ENCODE data around the gene XPR1.

DNA sequence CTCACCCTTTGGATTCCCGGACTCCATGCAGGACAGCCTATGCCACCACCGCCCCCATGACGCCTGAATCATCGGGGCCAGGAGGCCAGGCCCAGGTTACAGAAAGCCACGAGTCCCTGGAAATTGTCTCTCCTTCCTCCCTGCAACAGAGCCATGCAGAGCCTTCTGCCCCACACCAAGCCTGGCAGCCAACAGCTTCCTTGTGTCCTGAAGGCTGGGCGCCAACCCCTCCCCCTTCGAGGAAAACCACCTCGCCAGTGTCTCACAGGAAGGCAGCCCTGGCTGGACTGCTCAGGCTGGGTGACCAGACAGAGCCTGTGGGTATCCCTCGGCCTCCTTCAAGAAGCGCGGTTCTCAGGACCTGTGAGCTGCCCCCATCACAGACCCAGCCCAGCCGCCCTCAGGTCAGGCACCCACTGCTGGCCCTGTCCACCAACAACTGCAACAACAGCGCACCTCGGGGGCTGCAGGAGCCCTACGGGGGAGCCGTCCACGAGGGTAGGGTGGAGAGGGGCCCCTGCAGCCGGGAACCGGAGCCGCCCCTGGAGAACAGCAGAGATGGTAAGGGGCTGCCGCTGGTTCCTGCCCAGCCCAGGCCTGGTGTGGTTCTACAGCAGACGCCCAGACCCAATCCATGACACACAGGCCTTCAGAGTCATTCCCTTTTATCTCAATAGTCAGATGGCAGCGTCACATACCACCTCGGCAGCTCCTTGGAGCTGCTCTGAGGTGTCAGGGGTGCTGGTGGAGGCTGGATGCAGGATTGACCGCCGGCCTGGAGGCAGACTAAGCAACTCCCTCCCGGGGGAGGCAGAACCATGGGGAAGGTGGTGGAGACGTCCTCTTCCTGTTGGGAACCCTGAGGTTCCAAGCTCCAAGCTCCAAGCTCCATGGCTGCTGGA, 304.5 kb downstream of the XPR1 start:
- TF ChIP-seq, protein P1, sequence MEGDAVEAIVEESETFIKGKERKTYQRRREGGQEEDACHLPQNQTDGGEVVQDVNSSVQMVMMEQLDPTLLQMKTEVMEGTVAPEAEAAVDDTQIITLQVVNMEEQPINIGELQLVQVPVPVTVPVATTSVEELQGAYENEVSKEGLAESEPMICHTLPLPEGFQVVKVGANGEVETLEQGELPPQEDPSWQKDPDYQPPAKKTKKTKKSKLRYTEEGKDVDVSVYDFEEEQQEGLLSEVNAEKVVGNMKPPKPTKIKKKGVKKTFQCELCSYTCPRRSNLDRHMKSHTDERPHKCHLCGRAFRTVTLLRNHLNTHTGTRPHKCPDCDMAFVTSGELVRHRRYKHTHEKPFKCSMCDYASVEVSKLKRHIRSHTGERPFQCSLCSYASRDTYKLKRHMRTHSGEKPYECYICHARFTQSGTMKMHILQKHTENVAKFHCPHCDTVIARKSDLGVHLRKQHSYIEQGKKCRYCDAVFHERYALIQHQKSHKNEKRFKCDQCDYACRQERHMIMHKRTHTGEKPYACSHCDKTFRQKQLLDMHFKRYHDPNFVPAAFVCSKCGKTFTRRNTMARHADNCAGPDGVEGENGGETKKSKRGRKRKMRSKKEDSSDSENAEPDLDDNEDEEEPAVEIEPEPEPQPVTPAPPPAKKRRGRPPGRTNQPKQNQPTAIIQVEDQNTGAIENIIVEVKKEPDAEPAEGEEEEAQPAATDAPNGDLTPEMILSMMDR (IDR thresholded peaks at IDR 0.05), result no peak
- TF ChIP-seq POLR2A (IDR thresholded peaks at IDR 0.05), result no peak
